ENCODE results near the gene SCN5A.

Gene SCN5A

DNA sequence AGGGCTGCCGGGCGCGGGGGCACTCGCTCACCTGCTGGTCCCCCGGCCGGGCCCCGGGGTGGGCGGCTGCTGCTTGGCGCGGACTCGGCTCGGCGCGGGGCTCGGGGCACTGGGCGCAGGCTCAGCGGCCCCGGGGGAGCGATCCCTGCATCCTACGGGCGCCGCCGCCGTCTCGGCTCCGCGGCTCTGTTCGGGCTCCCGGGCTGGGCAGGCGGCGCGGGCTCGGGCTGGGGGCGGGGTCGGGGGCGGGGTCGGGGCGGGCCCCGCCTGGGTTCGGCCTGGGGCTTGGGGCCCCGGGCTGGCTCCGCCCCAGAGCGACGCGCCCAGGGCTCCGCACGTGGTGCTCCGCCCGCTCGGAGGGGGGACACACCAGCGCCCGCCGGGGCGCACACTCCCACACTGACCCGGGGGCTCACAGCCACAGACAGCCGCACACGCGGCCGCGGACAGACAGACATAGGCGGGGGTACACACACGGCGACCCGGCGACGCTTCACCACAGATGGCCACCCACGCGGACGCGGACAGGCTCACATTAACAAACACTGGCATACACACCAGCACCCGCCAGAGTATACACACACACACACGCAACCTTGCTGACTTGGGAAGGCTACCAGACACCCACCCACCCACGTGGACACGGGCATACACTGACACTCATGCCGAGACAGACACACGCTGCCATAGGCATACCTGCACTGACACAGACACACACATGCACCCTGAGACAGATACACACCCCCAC lies at the start of gene SCN5A:
TSS of gene SCN5A (minus strand) at position 188 of the 748 bp plus-strand sequence. CDS start 16,380 bp downstream, outside the sequence.
- DNase-seq (ENCODE audit: low read depth in 2 of 2), result peak; percentile 40 to 57

DNA sequence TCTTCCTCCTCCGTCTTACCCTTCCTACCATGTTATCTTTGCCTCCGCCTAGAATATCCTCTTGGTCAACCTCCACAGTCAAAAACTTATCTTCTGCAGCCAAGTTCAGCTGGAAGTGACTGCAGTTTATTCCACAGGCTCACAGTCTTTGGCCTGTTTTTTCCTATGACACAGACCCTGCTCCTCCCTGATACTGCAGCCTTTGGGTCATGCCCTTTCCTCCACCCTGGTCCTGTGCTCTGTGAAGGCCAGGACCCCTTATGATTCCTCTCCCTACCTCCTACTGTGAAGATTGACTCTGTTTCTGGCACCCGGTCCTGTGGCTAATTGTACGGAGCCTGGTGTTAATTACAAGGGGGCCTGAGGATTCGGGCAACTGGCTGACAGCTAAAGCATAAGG lies 49.3 kb upstream of the SCN5A start:
- DNase-seq (ENCODE audit: low read depth in 2 of 2), result no peak

- no peak for DNase-seq (ENCODE audit: low read depth in 2 of 2)
These were observed 48.6 kb upstream of the SCN5A start for GRCh38 chr3:38698061-38698460.

- DNase-seq (ENCODE audit: low read depth in 2 of 2), result no peak
These were observed 46.5 kb upstream of the SCN5A start for GRCh38 chr3:38696034-38696433.

- no peak for DNase-seq (ENCODE audit: low read depth in 2 of 2)
These were observed 40.7 kb upstream of the SCN5A start for GRCh38 chr3:38690185-38690584.

- DNase-seq (ENCODE audit: low read depth in 2 of 2), result no peak
These were observed 40.3 kb upstream of the SCN5A start for GRCh38 chr3:38689774-38690173.

DNA sequence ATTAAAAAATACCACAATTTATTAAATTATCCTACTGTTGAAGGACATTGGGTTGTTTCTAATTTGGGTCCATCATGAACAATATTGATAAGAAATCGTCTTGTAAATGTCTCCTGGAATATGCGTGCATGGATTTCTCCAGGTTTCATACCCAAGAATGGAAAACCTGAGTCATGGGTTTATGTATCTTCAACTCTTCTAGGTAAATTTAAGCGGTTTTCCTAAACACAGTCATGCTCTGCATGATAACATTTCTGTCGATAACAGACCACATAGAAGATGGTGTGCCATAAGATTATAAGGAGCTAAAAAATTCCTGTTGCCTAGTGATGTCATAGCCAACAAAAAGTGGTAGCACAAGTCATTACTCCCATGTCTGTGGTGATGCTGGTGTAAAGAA lies 39.9 kb upstream of the SCN5A start:
- DNase-seq (ENCODE audit: low read depth in 2 of 2), result no peak

GRCh38 chr3:38687321-38687720 lies 37.8 kb upstream of the SCN5A start:
- DNase-seq (ENCODE audit: low read depth in 2 of 2), result no peak

- no peak for DNase-seq (ENCODE audit: low read depth in 2 of 2)
These were observed 35.1 kb upstream of the SCN5A start for GRCh38 chr3:38684546-38684945.

- DNase-seq (ENCODE audit: low read depth in 2 of 2), result no peak
These were observed 20.2 kb upstream of the SCN5A start for GRCh38 chr3:38669668-38670067.

DNA sequence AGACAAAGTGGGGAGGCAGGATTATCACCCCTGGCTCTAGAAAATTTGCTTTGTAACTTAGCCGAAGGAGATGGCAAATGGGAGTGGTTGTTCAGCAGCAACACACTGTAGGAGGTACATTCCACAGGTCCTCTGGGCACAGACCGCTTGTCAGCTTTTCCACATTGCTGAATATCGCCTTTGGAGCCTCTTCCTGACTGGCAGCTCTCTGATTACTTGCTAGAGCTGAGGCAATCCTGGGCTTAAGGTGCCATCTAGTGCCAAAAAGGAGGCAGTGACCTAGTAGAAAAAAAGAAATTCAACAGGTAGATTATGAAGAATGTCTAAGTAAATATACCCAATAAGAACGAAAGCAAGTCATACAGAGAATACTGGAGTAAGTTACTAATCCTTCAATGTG lies 13.1 kb upstream of the SCN5A start:
- DNase-seq (ENCODE audit: low read depth in 2 of 2), result no peak

GRCh38 chr3:38658841-38659240 lies 9.4 kb upstream of the SCN5A start:
- DNase-seq (ENCODE audit: low read depth in 2 of 2), result no peak

DNA sequence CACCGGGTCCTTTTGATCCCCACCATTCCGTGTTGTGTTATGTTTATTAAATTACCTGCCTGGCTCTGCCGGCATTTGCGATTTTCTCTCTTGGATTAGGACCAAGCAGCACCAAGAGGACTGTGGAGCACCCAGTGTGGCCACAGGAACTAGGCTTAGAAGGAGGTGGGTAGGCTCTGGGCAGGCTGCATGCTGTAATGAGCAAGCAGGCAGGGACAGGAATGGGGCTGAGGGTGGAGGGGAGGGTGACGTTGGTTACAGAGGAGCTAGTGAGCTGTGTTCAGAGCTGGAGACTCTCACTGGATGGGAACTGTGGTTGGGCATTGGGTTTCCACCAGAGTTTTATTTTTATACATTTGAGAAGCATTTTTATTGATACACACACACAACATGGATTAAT lies 7.9 kb upstream of the SCN5A start:
- DNase-seq (ENCODE audit: low read depth in 2 of 2), result no peak

GRCh38 chr3:38655708-38656300 lies 6.3 kb upstream of the SCN5A start:
- no peak for DNase-seq (ENCODE audit: low read depth in 2 of 2)

DNA sequence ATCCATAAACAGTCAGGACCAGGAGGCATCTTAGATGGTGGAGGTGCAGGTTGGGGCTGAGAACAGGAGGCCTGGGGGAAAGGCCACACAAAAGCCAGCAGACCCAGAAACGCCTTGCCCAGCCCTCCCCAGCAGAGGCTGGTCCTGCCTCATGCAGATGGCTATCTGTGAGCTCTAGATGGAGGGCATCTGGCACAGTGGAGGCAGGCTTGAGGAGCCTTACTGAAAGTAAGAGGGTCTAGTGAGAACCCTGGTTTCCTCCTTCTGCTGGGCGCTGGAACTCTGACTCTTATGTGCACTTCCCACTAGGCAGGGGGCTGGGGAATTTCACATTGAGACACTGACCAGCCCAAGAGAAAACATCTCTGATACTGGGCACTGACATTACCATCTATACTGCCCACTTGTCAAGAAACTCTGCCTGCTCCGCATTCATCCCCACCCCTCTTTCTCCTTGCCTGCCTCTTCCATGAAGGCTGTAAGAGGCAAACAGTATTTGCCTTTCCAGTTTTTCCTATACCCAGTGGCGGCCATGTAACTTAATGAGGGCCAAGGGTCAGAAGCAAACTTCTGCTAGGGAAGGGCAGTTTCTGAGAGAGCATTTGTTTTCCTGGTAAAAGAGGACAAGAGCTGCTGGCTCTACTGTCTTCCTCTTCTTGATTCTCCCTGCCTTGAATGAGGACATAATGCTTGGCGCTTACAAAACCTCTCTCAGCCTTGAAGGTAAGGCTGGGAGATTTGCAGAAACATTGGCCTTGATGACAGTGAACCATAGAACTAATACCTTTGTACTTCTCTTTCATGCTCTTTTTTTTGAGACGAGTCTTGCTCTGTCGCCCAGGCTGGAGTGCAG lies 4.4 kb upstream of the SCN5A start:
- DNase-seq (ENCODE audit: low read depth in 2 of 2), result no peak

- no peak for DNase-seq (ENCODE audit: low read depth in 2 of 2)
These were observed 3.4 kb upstream of the SCN5A start for GRCh38 chr3:38652934-38653333.

- DNase-seq (ENCODE audit: low read depth in 2 of 2), result peak; percentile 58 to 66
These were observed 1.8 kb upstream of the SCN5A start for GRCh38 chr3:38651153-38651789.

GRCh38 chr3:38650248-38650951 lies 913 bp upstream of the SCN5A start:
- no peak for DNase-seq (ENCODE audit: low read depth in 2 of 2)

DNA sequence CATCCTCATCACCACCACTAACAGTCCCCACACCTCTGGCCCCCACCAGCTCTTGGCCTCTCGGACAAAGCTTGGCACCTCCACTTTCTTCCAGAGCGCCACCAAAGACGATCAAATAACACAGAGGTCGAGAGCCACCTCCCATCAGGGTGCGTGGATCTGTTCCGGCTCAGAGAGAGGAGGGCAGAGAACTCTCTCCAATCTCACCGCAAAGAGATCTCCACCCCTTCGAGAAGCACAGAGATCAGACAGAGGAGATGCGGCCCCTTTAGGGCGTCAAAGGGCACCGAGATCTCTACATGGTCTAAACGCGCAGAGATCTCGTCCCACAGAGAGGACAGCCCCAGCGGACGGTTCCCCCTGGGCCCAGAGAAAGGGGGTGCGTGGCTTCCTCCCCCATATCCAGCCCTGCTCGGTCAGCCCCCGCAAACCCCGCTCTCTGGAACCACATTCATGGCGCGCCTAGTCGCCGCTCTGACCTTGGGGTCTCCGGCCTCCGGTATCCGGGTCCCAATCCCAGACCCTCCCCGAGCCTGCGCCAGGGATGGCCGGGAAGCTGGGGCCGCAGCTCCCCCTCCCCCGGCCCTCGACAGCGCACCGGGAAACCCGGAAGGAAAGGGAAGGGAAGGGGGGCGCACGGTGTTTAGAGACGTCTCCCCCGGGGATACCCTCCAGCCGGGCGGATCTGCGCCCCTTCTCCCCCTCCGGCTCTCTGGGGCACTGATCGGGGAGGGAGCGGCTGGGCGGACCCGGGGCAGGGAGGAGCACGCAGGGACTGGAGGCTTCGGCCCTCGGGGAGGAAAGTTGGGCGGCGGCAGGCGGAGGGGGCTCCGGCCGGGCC lies 608 bp downstream of the SCN5A start:
- no peak for DNase-seq (ENCODE audit: low read depth in 2 of 2)

DNA sequence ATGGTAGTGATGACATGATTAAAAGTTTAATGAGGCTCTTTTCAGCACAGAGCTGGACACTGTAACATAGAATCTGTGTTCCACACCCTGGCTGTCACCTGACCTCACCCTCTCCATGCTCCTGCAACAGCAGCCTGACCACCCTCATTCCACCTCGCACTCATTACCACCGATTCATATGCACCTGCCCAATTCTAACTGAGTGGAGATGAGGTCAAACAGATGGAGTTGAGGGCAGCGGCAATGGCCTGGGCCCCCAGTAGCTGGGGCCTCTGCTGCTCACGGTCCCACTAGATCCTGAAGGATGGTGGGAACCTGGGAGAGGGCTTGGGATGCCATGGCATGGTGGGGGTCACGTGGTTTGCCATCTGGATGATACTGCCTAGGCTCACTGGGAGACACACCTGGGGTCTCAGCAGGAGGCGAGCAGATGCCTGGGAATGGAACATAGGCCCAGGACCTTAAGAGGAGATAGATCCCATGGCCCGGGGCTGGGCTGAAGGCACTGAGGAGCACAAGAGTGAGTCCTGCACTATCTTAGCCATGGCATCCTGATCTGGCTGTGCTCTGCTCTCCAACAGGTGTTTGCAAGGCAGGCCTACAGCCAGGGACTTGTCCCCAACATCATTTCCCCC lies 1.3 kb downstream of the SCN5A start:
- no peak for DNase-seq (ENCODE audit: low read depth in 2 of 2)

Data from stimulated activated CD4-positive, alpha-beta T cell treated with anti-CD3 and anti-CD28 coated beads, Interleukin-1b, Interleukin-23, amount 100 ng/mL, for 4 hours (primary cell).